SK-N-SH treated with all-trans-retinoic acid at 6 μM for 48 hours (cell line): ENCODE results near the gene ZNF648.

ENCODE experiments used
- ATAC-seq: fragments of 200-7000 bp; cut with Tn5 transposase; 3 replicates; pipeline ENCODE4 v1.9.1; 2020; ENCODE audit warnings: mild to moderate bottlenecking, moderate library complexity
- ARNTL ChIP-seq: fragments of 450-650 bp; formaldehyde crosslinking; IDR thresholded peaks from 2 replicates; pipeline ENCODE4 v1.5.0; 2020; ENCODE audit warnings: low read depth, mild to moderate bottlenecking, moderate library complexity, borderline replicate concordance
- CSDC2 ChIP-seq: fragments of 250-450 bp; sonication (Bioruptor Pico); IDR thresholded peaks from 2 replicates; pipeline ENCODE4 v1.5.0; 2020; ENCODE audit warnings: mild to moderate bottlenecking, moderate library complexity
- CSRNP3 ChIP-seq: fragments of 250-450 bp; sonication (Bioruptor Pico); IDR thresholded peaks from 2 replicates; pipeline ENCODE4 v1.5.1; 2021; ENCODE audit warnings: mild to moderate bottlenecking, moderate library complexity
- ESRRG ChIP-seq: fragments of 250-450 bp; sonication (Bioruptor Pico); IDR thresholded peaks from 2 replicates; pipeline ENCODE4 v1.6.1; 2021; ENCODE audit warnings: mild to moderate bottlenecking
- GLIS3 ChIP-seq: fragments of 250-450 bp; sonication (Bioruptor Pico); IDR thresholded peaks from 2 replicates; pipeline ENCODE4 v1.5.0; 2020; ENCODE audit warnings: mild to moderate bottlenecking, moderate library complexity
- ISL1 ChIP-seq: fragments of 250-450 bp; sonication (Bioruptor Pico); IDR thresholded peaks from 2 replicates; pipeline ENCODE4 v2.1.2; 2022; ENCODE audit warnings: mild to moderate bottlenecking, moderate library complexity
- OSR1 ChIP-seq: fragments of 250-450 bp; sonication (Bioruptor Pico); IDR thresholded peaks from 2 replicates; pipeline ENCODE4 v1.8.0; 2022; ENCODE audit warnings: moderate library complexity, mild to moderate bottlenecking, inconsistent platforms
- PATZ1 ChIP-seq: fragments of 250-450 bp; sonication (Bioruptor Pico); IDR thresholded peaks from 2 replicates; pipeline ENCODE4 v1.8.0; 2020; ENCODE audit warnings: mild to moderate bottlenecking, moderate library complexity, borderline replicate concordance
- POU6F1 ChIP-seq: fragments of 250-450 bp; sonication (Bioruptor Pico); IDR thresholded peaks from 2 replicates; pipeline ENCODE4 v1.8.0; 2021; ENCODE audit warnings: low read depth, mild to moderate bottlenecking, moderate library complexity, borderline replicate concordance
- PPARA ChIP-seq: fragments of 250-450 bp; sonication (Bioruptor Pico); IDR thresholded peaks from 2 replicates; pipeline ENCODE4 v1.5.0; 2020; ENCODE audit warnings: mild to moderate bottlenecking, borderline replicate concordance
- RARB ChIP-seq: fragments of 250-450 bp; sonication (Bioruptor Pico); IDR thresholded peaks from 2 replicates; pipeline ENCODE4 v1.8.0; 2021; ENCODE audit warnings: mild to moderate bottlenecking, moderate library complexity
- TCF4 ChIP-seq: fragments of 250-450 bp; sonication (Bioruptor Pico); IDR thresholded peaks from 2 replicates; pipeline ENCODE4 v1.8.0; 2021; ENCODE audit warnings: mild to moderate bottlenecking, moderate library complexity, borderline replicate concordance
- TOX ChIP-seq: fragments of 250-450 bp; sonication (Bioruptor Pico); IDR thresholded peaks from 2 replicates; pipeline ENCODE4 v1.8.0; 2021; ENCODE audit warnings: mild to moderate bottlenecking, moderate library complexity, borderline replicate concordance
- TSHZ2 ChIP-seq: fragments of 250-450 bp; sonication (Bioruptor Pico); IDR thresholded peaks from 2 replicates; pipeline ENCODE4 v1.5.0; 2020; ENCODE audit warnings: mild to moderate bottlenecking, moderate library complexity
- ZC3H10 ChIP-seq: fragments of 250-450 bp; sonication (Bioruptor Pico); IDR thresholded peaks from 2 replicates; pipeline ENCODE4 v1.5.1; 2021; ENCODE audit warnings: mild to moderate bottlenecking, moderate library complexity
- ZFP3 ChIP-seq: fragments of 250-450 bp; sonication (Bioruptor Pico); IDR thresholded peaks from 2 replicates; pipeline ENCODE4 v1.5.0; 2020; ENCODE audit warnings: mild to moderate bottlenecking, moderate library complexity
- ZFP30 ChIP-seq: fragments of 450-650 bp; formaldehyde crosslinking; IDR thresholded peaks from 2 replicates; pipeline ENCODE4 v1.5.0; 2022; ENCODE audit warnings: mild to moderate bottlenecking, moderate library complexity
- ZNF565 ChIP-seq: fragments of 450-650 bp; formaldehyde crosslinking; conservative IDR thresholded peaks from 2 replicates; pipeline ENCODE4 v1.5.0; 2020; ENCODE audit warnings: low read depth, mild to moderate bottlenecking, moderate library complexity
- ZNF8 ChIP-seq: fragments of 450-650 bp; formaldehyde crosslinking; IDR thresholded peaks from 2 replicates; pipeline ENCODE4 v1.5.0; 2020; ENCODE audit warnings: mild to moderate bottlenecking, moderate library complexity

The ZNF648 gene

GRCh38 chr1:182041615-182042014, 19.9 kb downstream of the ZNF648 start:
- TF ChIP-seq ZC3H10 (CRISPR knock-in tag): no peak
- TF ChIP-seq TCF4: no peak
- no peak for TF ChIP-seq TOX (CRISPR knock-in tag)
- no peak for TF ChIP-seq GLIS3
- TF ChIP-seq PPARA (CRISPR knock-in tag): no peak
- no peak for TF ChIP-seq ZNF8 (CRISPR knock-in tag)
- no peak for TF ChIP-seq ARNTL (CRISPR knock-in tag)
- no peak for TF ChIP-seq PATZ1 (CRISPR knock-in tag)
- no peak for TF ChIP-seq ISL1 (CRISPR knock-in tag)
- TF ChIP-seq OSR1 (CRISPR knock-in tag): no peak
- ATAC-seq: no peak

- ATAC-seq: no peak
- TF ChIP-seq GLIS3 (no peak), ZNF8 (CRISPR knock-in tag) (no peak)
These were observed 23.3 kb downstream of the ZNF648 start for GRCh38 chr1:182038220-182038619.

- no peak for ATAC-seq
- TF ChIP-seq ZFP30 (CRISPR knock-in tag): no peak
- no peak for TF ChIP-seq RARB (CRISPR knock-in tag)
- TF ChIP-seq PPARA (CRISPR knock-in tag): no peak
- no peak for TF ChIP-seq ESRRG (CRISPR knock-in tag)
- no peak for TF ChIP-seq CSRNP3
- no peak for TF ChIP-seq POU6F1 (CRISPR knock-in tag)
- no peak for TF ChIP-seq ZC3H10 (CRISPR knock-in tag)
- TF ChIP-seq ZNF565 (CRISPR knock-in tag): no peak
- no peak for TF ChIP-seq ZFP3 (CRISPR knock-in tag)
These were observed 26.3 kb downstream of the ZNF648 start for GRCh38 chr1:182035097-182035770.

GRCh38 chr1:182032251-182032650, 29.3 kb downstream of the ZNF648 start:
- no peak for TF ChIP-seq ISL1 (CRISPR knock-in tag)

GRCh38 chr1:182029379-182030331, 31.9 kb downstream of the ZNF648 start:
- ATAC-seq: peak; percentile 98

More at GRCh38 chr1:182032251-182032650, 29.3 kb downstream of the ZNF648 start:
- no peak for ATAC-seq

More at GRCh38 chr1:182029379-182030331, 31.9 kb downstream of the ZNF648 start:
- TF ChIP-seq CSDC2 (CRISPR knock-in tag) (no peak), CSRNP3 (0 out of 2 replicates have a peak, but pooled peaks have one; percentile 28), TSHZ2 (CRISPR knock-in tag) (0 out of 2 replicates have a peak, but pooled peaks have one; percentile 34)
